GM12892 (cell line): ENCODE measurements around the gene BORCS8.

Source experiments
- POLR2A ChIP-seq: IDR thresholded peaks from 2 replicates; pipeline ENCODE4 v1.6.1; 2011; ENCODE audit warnings: low read depth, low read length, control low read depth
- POLR2AphosphoS5 ChIP-seq: IDR thresholded peaks from 2 replicates; pipeline ENCODE4 v1.6.1; 2011; ENCODE audit warnings: low read depth, low read length, control low read depth
- TAF1 ChIP-seq: IDR thresholded peaks from 2 replicates; pipeline ENCODE4 v1.6.1; 2011; ENCODE audit warnings: low read depth, mild to moderate bottlenecking, control low read depth, low read length, borderline replicate concordance

- TF ChIP-seq POLR2A (no peak), POLR2AphosphoS5 (no peak), TAF1 (no peak)
Observed at GRCh38 chr19:19185853-19186740, 5.9 kb downstream of the BORCS8 start.
